Upper lobe of left lung (tissue), 4 donors: ENCODE data around the gene CCNG2.

ENCODE experiments used
- CTCF ChIP-seq, 6 experiments: fragments of 450-650 bp in 4 of 6; fragments of 200-600 bp in 2 of 6; sonication (generic) in 2 of 6; IDR thresholded peaks; one replicate each; pipeline ENCODE4 v1.5.1; 2016 to 2019; ENCODE audit warnings: antibody characterized with exemption in 6 of 6
- EP300 ChIP-seq, 4 donors: sonication (generic); formaldehyde crosslinking; IDR thresholded peaks; one replicate each; pipeline ENCODE4 v1.5.1; 2017; ENCODE audit warnings: antibody characterized with exemption in 4 of 4, control low read depth in 2 of 4

- TF ChIP-seq EP300 (IDR thresholded peaks at IDR 0.05) (no peak), CTCF (IDR thresholded peaks at IDR 0.05) (no peak)
Observed at GRCh38 chr4:77196866-77197265, 39.9 kb downstream of the CCNG2 start.
